Thymus (tissue), 11 donors: ENCODE measurements around the gene CACNG4. TPM values are rescaled to one million over a fixed set of nuclear protein-coding genes. Genes with fewer than 3 reads are reported as not detected.

ENCODE experiments used
- DNase-seq, 9 donors: peaks; one replicate each; pipeline ENCODE4 v3.0.0-alpha.2; 2013; ENCODE audit warnings: low spot score in 9 of 9, low read depth in 6 of 9, missing footprints in 1 of 9
- H3K27ac ChIP-seq, 2 donors: one replicate each; pipeline ENCODE4 v1.5.1; 2013; ENCODE audit warnings: control low read depth in 1 of 2, low read depth in 1 of 2, low read length in 1 of 2, mild to moderate bottlenecking in 1 of 2, moderate library complexity in 1 of 2
- H3K27me3 ChIP-seq, 2 donors: one replicate each; pipeline ENCODE4 v1.5.1; 2013; ENCODE audit warnings: low read length in 1 of 2; ENCODE audit not compliant: control insufficient read depth in 2 of 2, insufficient read depth in 1 of 2
- H3K36me3 ChIP-seq, 2 donors: one replicate each; pipeline ENCODE4 v1.5.1; 2013; ENCODE audit warnings: low read length in 1 of 2, mild to moderate bottlenecking in 1 of 2, moderate library complexity in 1 of 2; ENCODE audit not compliant: control insufficient read depth in 2 of 2, insufficient read depth in 2 of 2
- H3K4me1 ChIP-seq, 2 donors: one replicate each; pipeline ENCODE4 v1.5.1; 2013; ENCODE audit warnings: low read length in 2 of 2; ENCODE audit not compliant: control insufficient read depth in 2 of 2, insufficient read depth in 2 of 2
- H3K4me3 ChIP-seq, 2 donors: one replicate each; pipeline ENCODE4 v1.5.1; 2013; ENCODE audit warnings: low read length in 2 of 2, control low read depth in 1 of 2, mild to moderate bottlenecking in 1 of 2
- H3K9me3 ChIP-seq, 2 donors: one replicate each; pipeline ENCODE4 v1.5.1; 2013; ENCODE audit warnings: low read length in 1 of 2, mild to moderate bottlenecking in 1 of 2; ENCODE audit not compliant: control insufficient read depth in 2 of 2, insufficient read depth in 1 of 2
- WGBS: extraction: QIAGEN DNeasy Blood & Tissue Kit; methylation state at CpG from one replicate; pipeline ENCODE4 v1.1.7; 2013; 5-methylcytosine and 5-hydroxymethylcytosine counted together
- polyA plus RNA-seq: library from polyadenylated mRNA; stranded (reverse); fragments of 200-250 nt; gene quantifications from one replicate; pipeline ENCODE4 v1.2.3, GENCODE V29; 2013
- total RNA-seq: library from RNA; stranded (reverse); fragments of 120-200 nt; gene quantifications from one replicate; pipeline ENCODE4 v1.2.4, GENCODE V29; 2013
- donor health status: healthy.

The CACNG4 gene
- total and polyA plus RNA-seq, 2 donors: 0.07 to 0.09 TPM

GRCh38 chr17:67074781-67075180, 110.3 kb downstream of the CACNG4 start:
- WGBS: 93% methylated on average over 3 of the region's 3 CpGs
- Histone ChIP-seq H3K9me3 (no peaks in the 10 kb centered on the region), H3K27me3 (no peaks in the 10 kb centered on the region), H3K4me1 (no peaks in the 10 kb centered on the region), H3K4me3 (no peak overlapping the region), H3K36me3 (peaks cover 9 to 21% of the 10 kb centered on the region in 2 donors), H3K27ac (no peak overlapping the region)
- DNase-seq: no peak

- Histone ChIP-seq H3K27me3 (no peaks in the 10 kb centered on the region), H3K36me3 (peaks cover 12 to 25% of the 10 kb centered on the region in 2 donors), H3K4me1 (peaks cover 0 to 3% of the 10 kb centered on the region in 2 donors), H3K9me3 (no peaks in the 10 kb centered on the region), H3K27ac (no peak overlapping the region), H3K4me3 (no peak overlapping the region)
- WGBS: 96% methylated on average over 7 of the region's 7 CpGs
- no peak for DNase-seq
Measured at GRCh38 chr17:67076290-67076689, 111.8 kb downstream of the CACNG4 start.

GRCh38 chr17:67078292-67078691, 113.8 kb downstream of the CACNG4 start:
- Histone ChIP-seq H3K27me3 (no peaks in the 10 kb centered on the region), H3K4me3 (no peak overlapping the region), H3K4me1 (peaks cover 3 to 6% of the 10 kb centered on the region in 2 donors), H3K36me3 (peaks cover 13 to 22% of the 10 kb centered on the region in 2 donors), H3K27ac (no peak overlapping the region), H3K9me3 (no peaks in the 10 kb centered on the region)
- no peak for DNase-seq
- 99% methylated on average over 11 of the region's 11 CpGs for WGBS

- Histone ChIP-seq H3K4me3 (no peak overlapping the region), H3K36me3 (peaks cover 13 to 25% of the 10 kb centered on the region in 2 donors), H3K27me3 (no peaks in the 10 kb centered on the region), H3K27ac (no peak overlapping the region), H3K9me3 (no peaks in the 10 kb centered on the region), H3K4me1 (peaks cover 3 to 6% of the 10 kb centered on the region in 2 donors)
- DNase-seq: no peak
- over 99% methylated on average over 2 of the region's 2 CpGs for WGBS
Measured at GRCh38 chr17:67079491-67079890, 115.0 kb downstream of the CACNG4 start.

GRCh38 chr17:67080804-67081203, 116.3 kb downstream of the CACNG4 start:
- H3K36me3 ChIP-seq: peaks cover 18 to 28% of the 10 kb centered on the region in 2 donors
- no peak overlapping the region for H3K4me3 ChIP-seq
- no peaks in the 10 kb centered on the region for H3K9me3 ChIP-seq
- DNase-seq: peak in 1 of 9 donors; percentile 4
- peaks cover 3 to 6% of the 10 kb centered on the region in 2 donors for H3K4me1 ChIP-seq
- H3K27me3 ChIP-seq: no peaks in the 10 kb centered on the region
- WGBS: 97% methylated on average over 2 of the region's 2 CpGs
- no peak overlapping the region for H3K27ac ChIP-seq

GRCh38 chr17:67082107-67082506, 117.6 kb downstream of the CACNG4 start:
- WGBS: 33% methylated on average over 1 of the region's 1 CpG
- H3K27ac ChIP-seq: no peak overlapping the region
- no peaks in the 10 kb centered on the region for H3K9me3 ChIP-seq
- peak in 7 of 9 donors; percentile 2 to 50 (median 11) for DNase-seq
- H3K36me3 ChIP-seq: peaks cover 26 to 35% of the 10 kb centered on the region in 2 donors
- H3K4me3 ChIP-seq: no peak overlapping the region
- H3K27me3 ChIP-seq: no peaks in the 10 kb centered on the region
- peaks cover 3 to 6% of the 10 kb centered on the region in 2 donors for H3K4me1 ChIP-seq

Other genes starting within 250 kb of the CACNG4 start
- 0.05 TPM for gene CACNG5, start 129.6 kb upstream of the CACNG4 start, total RNA-seq
- 0.05 TPM for gene CACNG5, start 129.6 kb upstream of the CACNG4 start, polyA plus RNA-seq
- 0.42 TPM for gene CACNG1, start 79.8 kb downstream of the CACNG4 start, total RNA-seq
- gene CACNG1, start 79.8 kb downstream of the CACNG4 start, polyA plus RNA-seq: 2.4 TPM